ENCODE results near the gene PPARD. TPM values are rescaled to one million over a fixed set of nuclear protein-coding genes. Genes with fewer than 3 reads are reported as not detected.

The PPARD gene
- total and polyA plus RNA-seq, 2 of the 13 experiments (the other 11 are each of a cell fraction or from before 2014, with no cell fraction given): 6.1 to 13.3 TPM

DNA sequence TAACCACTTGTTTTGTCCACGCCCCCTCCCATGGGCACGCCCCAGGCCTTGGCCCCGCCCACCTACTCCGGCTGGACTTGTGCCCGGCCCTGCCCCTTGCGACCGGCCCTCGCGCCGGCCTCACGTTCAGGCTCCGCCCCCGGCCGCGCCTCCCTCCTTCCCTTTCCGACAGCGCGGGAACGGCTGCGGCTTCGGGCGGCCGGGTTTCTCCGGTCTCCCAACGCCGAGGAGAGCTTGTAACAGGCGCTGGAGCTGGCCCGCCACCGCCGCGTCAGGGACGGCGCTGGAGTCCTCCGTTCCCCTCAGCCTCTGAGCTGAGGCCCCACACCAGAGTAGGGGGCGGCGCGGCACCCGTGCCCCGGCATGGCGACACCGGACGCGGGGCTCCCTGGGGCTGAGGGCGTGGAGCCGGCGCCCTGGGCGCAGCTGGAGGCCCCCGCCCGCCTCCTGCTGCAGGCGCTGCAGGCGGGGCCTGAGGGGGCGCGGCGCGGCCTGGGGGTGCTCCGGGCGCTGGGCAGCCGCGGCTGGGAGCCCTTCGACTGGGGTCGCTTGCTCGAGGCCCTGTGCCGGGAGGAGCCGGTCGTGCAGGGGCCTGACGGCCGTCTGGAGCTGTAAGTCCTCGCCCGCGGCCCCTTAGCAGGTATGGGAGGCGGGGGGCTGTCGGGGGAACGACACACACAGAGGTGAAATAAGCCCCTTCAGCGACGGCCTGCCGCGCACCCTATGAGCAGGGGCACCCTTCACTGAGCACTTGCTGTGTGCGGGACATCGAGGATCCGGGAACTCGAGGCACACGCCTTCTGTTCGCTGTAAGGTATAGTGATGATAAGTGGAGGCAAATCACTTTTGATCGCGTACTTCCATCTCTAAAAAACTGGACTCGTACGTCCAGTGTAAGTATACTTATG lies 110.1 kb downstream of the PPARD start, which contains the start of gene FANCE (continued):
- TF ChIP-seq ZNF782 (CRISPR knock-in tag; IDR thresholded peaks at IDR 0.05; ENCODE audit: borderline replicate concordance) (no peak), RFX1 (IDR thresholded peaks at IDR 0.05) (no peak), ZNF318 (CRISPR knock-in tag; IDR thresholded peaks at IDR 0.05) (no peak), TRIM22 (IDR thresholded peaks at IDR 0.05) (no peak), ZNF747 (CRISPR knock-in tag; IDR thresholded peaks at IDR 0.05; ENCODE audit: borderline replicate concordance) (no peak), TAF15 (IDR thresholded peaks at IDR 0.05; ENCODE audit: low read depth, low read length, poor library complexity, severe bottlenecking) (peak; percentile 18), MYC (CRISPR knock-in tag; IDR thresholded peaks at IDR 0.05; ENCODE audit: borderline replicate concordance) (peak; percentile 72; the same call in 1 of the 2 replicates)
- TF ChIP-seq, protein P1, sequence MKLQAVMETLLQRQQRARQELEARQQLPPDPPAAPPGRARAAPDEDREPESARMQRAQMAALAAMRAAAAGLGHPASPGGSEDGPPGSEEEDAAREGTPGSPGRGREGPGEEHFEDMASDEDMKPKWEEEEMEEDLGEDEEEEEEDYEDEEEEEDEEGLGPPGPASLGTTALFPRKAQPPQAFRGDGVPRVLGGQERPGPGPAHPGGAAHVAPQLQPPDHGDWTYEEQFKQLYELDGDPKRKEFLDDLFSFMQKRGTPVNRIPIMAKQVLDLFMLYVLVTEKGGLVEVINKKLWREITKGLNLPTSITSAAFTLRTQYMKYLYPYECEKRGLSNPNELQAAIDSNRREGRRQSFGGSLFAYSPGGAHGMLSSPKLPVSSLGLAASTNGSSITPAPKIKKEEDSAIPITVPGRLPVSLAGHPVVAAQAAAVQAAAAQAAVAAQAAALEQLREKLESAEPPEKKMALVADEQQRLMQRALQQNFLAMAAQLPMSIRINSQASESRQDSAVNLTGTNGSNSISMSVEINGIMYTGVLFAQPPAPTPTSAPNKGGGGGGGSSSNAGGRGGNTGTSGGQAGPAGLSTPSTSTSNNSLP (IDR thresholded peaks at IDR 0.05; ENCODE audit: low read depth, low read length): no peak
- TF ChIP-seq, protein P2, sequence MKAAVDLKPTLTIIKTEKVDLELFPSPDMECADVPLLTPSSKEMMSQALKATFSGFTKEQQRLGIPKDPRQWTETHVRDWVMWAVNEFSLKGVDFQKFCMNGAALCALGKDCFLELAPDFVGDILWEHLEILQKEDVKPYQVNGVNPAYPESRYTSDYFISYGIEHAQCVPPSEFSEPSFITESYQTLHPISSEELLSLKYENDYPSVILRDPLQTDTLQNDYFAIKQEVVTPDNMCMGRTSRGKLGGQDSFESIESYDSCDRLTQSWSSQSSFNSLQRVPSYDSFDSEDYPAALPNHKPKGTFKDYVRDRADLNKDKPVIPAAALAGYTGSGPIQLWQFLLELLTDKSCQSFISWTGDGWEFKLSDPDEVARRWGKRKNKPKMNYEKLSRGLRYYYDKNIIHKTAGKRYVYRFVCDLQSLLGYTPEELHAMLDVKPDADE (CRISPR knock-in tag; IDR thresholded peaks at IDR 0.05): peak; percentile 49; the same call in 1 of the 2 replicates
- TF ChIP-seq, protein P3, sequence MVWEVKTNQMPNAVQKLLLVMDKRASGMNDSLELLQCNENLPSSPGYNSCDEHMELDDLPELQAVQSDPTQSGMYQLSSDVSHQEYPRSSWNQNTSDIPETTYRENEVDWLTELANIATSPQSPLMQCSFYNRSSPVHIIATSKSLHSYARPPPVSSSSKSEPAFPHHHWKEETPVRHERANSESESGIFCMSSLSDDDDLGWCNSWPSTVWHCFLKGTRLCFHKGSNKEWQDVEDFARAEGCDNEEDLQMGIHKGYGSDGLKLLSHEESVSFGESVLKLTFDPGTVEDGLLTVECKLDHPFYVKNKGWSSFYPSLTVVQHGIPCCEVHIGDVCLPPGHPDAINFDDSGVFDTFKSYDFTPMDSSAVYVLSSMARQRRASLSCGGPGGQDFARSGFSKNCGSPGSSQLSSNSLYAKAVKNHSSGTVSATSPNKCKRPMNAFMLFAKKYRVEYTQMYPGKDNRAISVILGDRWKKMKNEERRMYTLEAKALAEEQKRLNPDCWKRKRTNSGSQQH (CRISPR knock-in tag; IDR thresholded peaks at IDR 0.05; ENCODE audit: low read depth): peak; percentile 74; the same call in 1 of the 2 replicates

All from HepG2 (cell line).